BLaER1 treated with 17β-estradiol and CSF1 and Interleukin-3, amounts not matched to agents 10 nM and 100 nM (cell line): ENCODE data around the gene ZFP36L1.

Source experiments
- H3K27ac ChIP-seq, 11 experiments: shearing (Covaris generic); formaldehyde crosslinking; 2 replicates each; pipeline ENCODE4 v1.8.1; 2022
- H3K27me3 ChIP-seq, 11 experiments: shearing (Covaris generic); formaldehyde crosslinking; 2 replicates each; pipeline ENCODE4 v1.8.1; 2022
- H3K36me3 ChIP-seq, 11 experiments: shearing (Covaris generic); formaldehyde crosslinking; 2 replicates each; pipeline ENCODE4 v1.8.1; 2022
- H3K4me1 ChIP-seq, 10 experiments: shearing (Covaris generic); formaldehyde crosslinking; 2 replicates each; pipeline ENCODE4 v1.8.1; 2022
- H3K4me2 ChIP-seq, 11 experiments: shearing (Covaris generic); formaldehyde crosslinking; 2 replicates each; pipeline ENCODE4 v1.8.1; 2022
- H3K4me3 ChIP-seq, 10 experiments: shearing (Covaris generic); formaldehyde crosslinking; 2 replicates each; pipeline ENCODE4 v1.8.1; 2022
- H3K9ac ChIP-seq, 11 experiments: shearing (Covaris generic); formaldehyde crosslinking; 2 replicates each; pipeline ENCODE4 v1.8.1; 2022
- H3K9me3 ChIP-seq, 11 experiments: shearing (Covaris generic); formaldehyde crosslinking; replicated peaks in 1 of 11; 2 replicates each; pipeline ENCODE4 v1.8.1; 2022
- H4K20me1 ChIP-seq, 11 experiments: shearing (Covaris generic); formaldehyde crosslinking; 2 replicates each; pipeline ENCODE4 v1.8.1; 2022
- Cebpa-rat ChIP-seq, 11 experiments: shearing (Covaris generic); IDR thresholded peaks; 2 replicates each; pipeline ENCODE4 v1.8.1; 2022

The ZFP36L1 gene

GRCh38 chr14:68824517-68825347 is 31.9 kb upstream of the ZFP36L1 start:
- H4K20me1 ChIP-seq = no peaks in the 10 kb centered on the region
- peak overlapping the region in 2 of 11 experiments; percentile 13 to 61; a peak in 3 of 22 replicates for H3K4me2 ChIP-seq
- no peak overlapping the region for H3K4me3 ChIP-seq
- H3K4me1 ChIP-seq = peaks cover 25 to 45% (median 35%) of the 10 kb centered on the region in 10 experiments
- no peaks in the 10 kb centered on the region for H3K27me3 ChIP-seq
- no peak for TF ChIP-seq Cebpa-rat (IDR thresholded peaks at IDR 0.05)
- H3K36me3 ChIP-seq = no peaks in the 10 kb centered on the region
- H3K9ac ChIP-seq = no peak overlapping the region
- no peaks in the 10 kb centered on the region for H3K9me3 ChIP-seq
- H3K27ac ChIP-seq = no peak overlapping the region

GRCh38 chr14:68824207-68824516 is 31.3 kb upstream of the ZFP36L1 start:
- no peaks in the 10 kb centered on the region for H4K20me1 ChIP-seq
- no peak overlapping the region for H3K4me3 ChIP-seq
- H3K9me3 ChIP-seq = no peaks in the 10 kb centered on the region
- peak overlapping the region in 2 of 11 experiments; percentile 13 to 61; a peak in 3 of 22 replicates for H3K4me2 ChIP-seq
- no peak for TF ChIP-seq Cebpa-rat (IDR thresholded peaks at IDR 0.05)
- H3K36me3 ChIP-seq = no peaks in the 10 kb centered on the region
- peaks cover 30 to 51% (median 41%) of the 10 kb centered on the region in 10 experiments for H3K4me1 ChIP-seq
- no peaks in the 10 kb centered on the region for H3K27me3 ChIP-seq
- H3K9ac ChIP-seq = no peak overlapping the region
- H3K27ac ChIP-seq = no peak overlapping the region

GRCh38 chr14:68823434-68824206 is 30.8 kb upstream of the ZFP36L1 start:
- Histone ChIP-seq H3K4me1 (peaks cover 33 to 52% (median 44%) of the 10 kb centered on the region in 10 experiments), H3K9ac (no peak overlapping the region), H3K27ac (no peak overlapping the region), H4K20me1 (no peaks in the 10 kb centered on the region), H3K36me3 (no peaks in the 10 kb centered on the region), H3K4me3 (no peak overlapping the region), H3K4me2 (peak overlapping the region in 2 of 11 experiments; percentile 13 to 61; a peak in 2 of 22 replicates), H3K27me3 (no peaks in the 10 kb centered on the region), H3K9me3 (no peaks in the 10 kb centered on the region)
- TF ChIP-seq Cebpa-rat (IDR thresholded peaks at IDR 0.05) = no peak

- H3K9me3 ChIP-seq = no peaks in the 10 kb centered on the region
- TF ChIP-seq Cebpa-rat (IDR thresholded peaks at IDR 0.05) = no peak
- peak overlapping the region in 3 of 11 experiments; percentile 72 to 79 (median 77); a peak in 3 of 22 replicates for H3K4me2 ChIP-seq
- H3K4me3 ChIP-seq = no peak overlapping the region
- no peak overlapping the region for H3K27ac ChIP-seq
- no peaks in the 10 kb centered on the region for H3K27me3 ChIP-seq
- H3K4me1 ChIP-seq = peaks cover 33 to 57% (median 47%) of the 10 kb centered on the region in 10 experiments
- H4K20me1 ChIP-seq = no peaks in the 10 kb centered on the region
- no peaks in the 10 kb centered on the region for H3K36me3 ChIP-seq
- no peak overlapping the region for H3K9ac ChIP-seq
Observed at GRCh38 chr14:68822926-68823325, 30.1 kb upstream of the ZFP36L1 start.

GRCh38 chr14:68822132-68822651 is 29.3 kb upstream of the ZFP36L1 start:
- no peak for TF ChIP-seq Cebpa-rat (IDR thresholded peaks at IDR 0.05)
- H4K20me1 ChIP-seq = no peaks in the 10 kb centered on the region
- 0 out of 22 replicates have a peak overlapping the region, but pooled peaks of 1 of the 11 experiments have one; percentile 42 for H3K27ac ChIP-seq
- H3K36me3 ChIP-seq = no peaks in the 10 kb centered on the region
- H3K27me3 ChIP-seq = no peaks in the 10 kb centered on the region
- peak overlapping the region in 9 of 11 experiments; percentile 19 to 79 (median 71); a peak in 13 of 22 replicates for H3K4me2 ChIP-seq
- H3K4me3 ChIP-seq = no peak overlapping the region
- H3K9ac ChIP-seq = no peak overlapping the region
- H3K4me1 ChIP-seq = peaks cover 40 to 64% (median 54%) of the 10 kb centered on the region in 10 experiments
- H3K9me3 ChIP-seq = no peaks in the 10 kb centered on the region

- Histone ChIP-seq H3K9ac (peak overlapping the region in 2 of 11 experiments; percentile 35 to 48; a peak in 6 of 22 replicates), H3K27ac (peak overlapping the region in 8 of 11 experiments; percentile 5 to 51 (median 27); a peak in 10 of 22 replicates), H4K20me1 (no peaks in the 10 kb centered on the region), H3K9me3 (no peaks in the 10 kb centered on the region), H3K4me3 (no peak overlapping the region), H3K4me2 (peak overlapping the region; percentile 49 to 79 (median 71)), H3K36me3 (no peaks in the 10 kb centered on the region), H3K4me1 (peaks cover 47 to 71% (median 61%) of the 10 kb centered on the region in 10 experiments), H3K27me3 (no peaks in the 10 kb centered on the region)
- TF ChIP-seq Cebpa-rat (IDR thresholded peaks at IDR 0.05) = no peak
Observed at GRCh38 chr14:68820999-68821683, 28.3 kb upstream of the ZFP36L1 start.

- no peak overlapping the region for H3K4me3 ChIP-seq
- no peak for TF ChIP-seq Cebpa-rat (IDR thresholded peaks at IDR 0.05)
- H3K27me3 ChIP-seq = no peaks in the 10 kb centered on the region
- H3K27ac ChIP-seq = peak overlapping the region in 7 of 11 experiments; percentile 11 to 51 (median 41); a peak in 8 of 22 replicates
- no peaks in the 10 kb centered on the region for H3K36me3 ChIP-seq
- peaks cover 53 to 77% (median 67%) of the 10 kb centered on the region in 10 experiments for H3K4me1 ChIP-seq
- H3K4me2 ChIP-seq = peak overlapping the region; percentile 49 to 79 (median 71)
- H4K20me1 ChIP-seq = no peaks in the 10 kb centered on the region
- peak overlapping the region in 3 of 11 experiments; percentile 8 to 48 (median 35); a peak in 5 of 22 replicates for H3K9ac ChIP-seq
- no peaks in the 10 kb centered on the region for H3K9me3 ChIP-seq
Observed at GRCh38 chr14:68820536-68820935, 27.7 kb upstream of the ZFP36L1 start.

GRCh38 chr14:68820119-68820518 is 27.3 kb upstream of the ZFP36L1 start:
- H3K27me3 ChIP-seq = no peaks in the 10 kb centered on the region
- no peak for TF ChIP-seq Cebpa-rat (IDR thresholded peaks at IDR 0.05)
- no peaks in the 10 kb centered on the region for H3K36me3 ChIP-seq
- H3K27ac ChIP-seq = peak overlapping the region in 3 of 11 experiments; percentile 11 to 41 (median 30); a peak in 4 of 22 replicates
- peaks cover 57 to 81% (median 71%) of the 10 kb centered on the region in 10 experiments for H3K4me1 ChIP-seq
- H3K4me2 ChIP-seq = peak overlapping the region; percentile 49 to 79 (median 71)
- peak overlapping the region in 4 of 11 experiments; percentile 8 to 48 (median 35); a peak in 3 of 22 replicates for H3K9ac ChIP-seq
- H4K20me1 ChIP-seq = no peaks in the 10 kb centered on the region
- H3K4me3 ChIP-seq = no peak overlapping the region
- no peaks in the 10 kb centered on the region for H3K9me3 ChIP-seq
